Stimulated activated CD4-positive, alpha-beta T cell treated with anti-CD3 and anti-CD28 coated beads, Interleukin-12 subunit alpha, Interleukin-12 subunit beta, amount 100 ng/mL, for 4 hours (primary cell): ENCODE data around the gene CHCHD3.
"Not testable (repeated sequence)": the region's sequence is repeated elsewhere in the genome, so short reads cannot be mapped to it uniquely, and the experiment has no call there.

ENCODE experiments used
- DNase-seq: peaks from one replicate; pipeline ENCODE4 v3.0.0-alpha.2; 2020

The CHCHD3 gene

GRCh38 chr7:132942701-132943100 lies 139.2 kb downstream of the CHCHD3 start:
- no peak for DNase-seq

- DNase-seq = no peak
Measured at GRCh38 chr7:132941905-132942304, 140.0 kb downstream of the CHCHD3 start.

GRCh38 chr7:132941428-132941827 lies 140.5 kb downstream of the CHCHD3 start:
- no peak for DNase-seq

GRCh38 chr7:132940084-132940483 lies 141.8 kb downstream of the CHCHD3 start:
- no peak for DNase-seq

GRCh38 chr7:132939495-132939894 lies 142.4 kb downstream of the CHCHD3 start:
- DNase-seq = no peak

GRCh38 chr7:132937286-132937685 lies 144.6 kb downstream of the CHCHD3 start:
- no peak for DNase-seq

GRCh38 chr7:132935608-132936007 lies 146.3 kb downstream of the CHCHD3 start:
- DNase-seq = no peak

- no peak for DNase-seq
Measured at GRCh38 chr7:132934017-132934416, 147.9 kb downstream of the CHCHD3 start.

GRCh38 chr7:132933072-132933458 lies 148.8 kb downstream of the CHCHD3 start:
- no peak for DNase-seq

- DNase-seq = no peak
Measured at GRCh38 chr7:132932296-132933071, 149.4 kb downstream of the CHCHD3 start.

- DNase-seq = no peak
Measured at GRCh38 chr7:132930881-132931280, 151.0 kb downstream of the CHCHD3 start.

- DNase-seq = not testable (repeated sequence)
Measured at GRCh38 chr7:132929944-132930343, 151.9 kb downstream of the CHCHD3 start.

- no peak for DNase-seq
Measured at GRCh38 chr7:132919771-132920170, 162.1 kb downstream of the CHCHD3 start.

- DNase-seq = no peak
Measured at GRCh38 chr7:132915647-132916046, 166.2 kb downstream of the CHCHD3 start.

GRCh38 chr7:132910657-132911056 lies 171.2 kb downstream of the CHCHD3 start:
- no peak for DNase-seq

GRCh38 chr7:132907380-132907940 lies 174.4 kb downstream of the CHCHD3 start:
- no peak for DNase-seq

- no peak for DNase-seq
Measured at GRCh38 chr7:132906193-132906835, 175.6 kb downstream of the CHCHD3 start.

- not testable (repeated sequence) for DNase-seq
Measured at GRCh38 chr7:132905136-132905535, 176.8 kb downstream of the CHCHD3 start.

GRCh38 chr7:132904209-132904608 lies 177.7 kb downstream of the CHCHD3 start:
- DNase-seq = no peak

GRCh38 chr7:132902294-132902693 lies 179.6 kb downstream of the CHCHD3 start:
- not testable (repeated sequence) for DNase-seq

- DNase-seq = no peak
Measured at GRCh38 chr7:132901241-132901640, 180.6 kb downstream of the CHCHD3 start.

- DNase-seq = no peak
Measured at GRCh38 chr7:132899833-132900232, 182.1 kb downstream of the CHCHD3 start.

GRCh38 chr7:132898641-132899175 lies 183.2 kb downstream of the CHCHD3 start:
- DNase-seq = not testable (repeated sequence)
